Bronchial epithelial cell (primary cell): Measurements from ENCODE around the gene CSGALNACT2. TPM values are rescaled to one million over a fixed set of nuclear protein-coding genes. Genes with fewer than 3 reads are reported as not detected.

Source experiments
- DNase-seq: peaks from one replicate; pipeline ENCODE4 v3.0.0-alpha.2; 2010; ENCODE audit warnings: low read depth
- FAIRE-seq: peaks from 2 replicates; lab custom pipeline; 2011; peaks lifted over from hg19 to GRCh38; lab: Jason Lieb, UNC
- H3K27me3 ChIP-seq: 2 replicates; pipeline ENCODE4 v1.5.1; 2011; ENCODE audit warnings: low read length; ENCODE audit not compliant: control insufficient read depth, insufficient read depth
- H3K36me3 ChIP-seq: 2 replicates; pipeline ENCODE4 v1.5.1; 2011; ENCODE audit warnings: low read length; ENCODE audit not compliant: control insufficient read depth, insufficient read depth
- H3K4me3 ChIP-seq: 2 replicates; pipeline ENCODE4 v1.5.1; 2011; ENCODE audit warnings: mild to moderate bottlenecking, low read depth, low read length, control low read depth
- total RNA-seq: library from RNA; depleted of rRNA; stranded (reverse); fragments of >200 nt; gene quantifications from 2 replicates; pipeline ENCODE4 v1.2.1, GENCODE V29; 2014
- TF ChIP-seq, protein P1 (sequence below): IDR thresholded peaks from 2 replicates; pipeline ENCODE4 v1.5.1; 2011; ENCODE audit warnings: mild to moderate bottlenecking, moderate library complexity, low read length, control low read depth, inconsistent platforms; ENCODE audit not compliant: insufficient read depth, severe bottlenecking

CSGALNACT2 gene
- total RNA-seq, 1 donor from 2014 or later, result 17.4 TPM

DNA sequence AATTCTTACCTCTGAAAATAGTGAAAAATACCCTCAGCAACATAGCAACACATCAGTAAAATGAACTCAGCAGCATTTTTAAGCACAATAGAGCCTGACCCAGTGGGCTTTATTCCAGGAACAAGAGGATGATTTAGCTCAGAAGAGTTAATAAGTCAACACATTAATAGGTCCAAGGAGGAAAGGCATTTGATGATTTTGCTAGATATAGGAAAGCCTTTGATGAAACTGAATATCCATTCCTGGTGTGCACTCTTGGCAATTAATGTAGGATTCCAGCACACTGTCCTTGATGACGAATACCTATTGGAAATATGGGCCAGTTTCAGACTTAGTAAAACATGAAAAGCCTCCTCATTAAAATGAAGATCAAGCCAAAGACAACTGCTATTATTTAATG is 86.1 kb downstream of the CSGALNACT2 start:
- DNase-seq (no peak), FAIRE-seq (no peak)
- Histone ChIP-seq H3K4me3 (no peak overlapping the region), H3K36me3 (no peaks in the 10 kb centered on the region), H3K27me3 (peaks cover 15% of the 10 kb centered on the region)
- TF ChIP-seq, protein P1, sequence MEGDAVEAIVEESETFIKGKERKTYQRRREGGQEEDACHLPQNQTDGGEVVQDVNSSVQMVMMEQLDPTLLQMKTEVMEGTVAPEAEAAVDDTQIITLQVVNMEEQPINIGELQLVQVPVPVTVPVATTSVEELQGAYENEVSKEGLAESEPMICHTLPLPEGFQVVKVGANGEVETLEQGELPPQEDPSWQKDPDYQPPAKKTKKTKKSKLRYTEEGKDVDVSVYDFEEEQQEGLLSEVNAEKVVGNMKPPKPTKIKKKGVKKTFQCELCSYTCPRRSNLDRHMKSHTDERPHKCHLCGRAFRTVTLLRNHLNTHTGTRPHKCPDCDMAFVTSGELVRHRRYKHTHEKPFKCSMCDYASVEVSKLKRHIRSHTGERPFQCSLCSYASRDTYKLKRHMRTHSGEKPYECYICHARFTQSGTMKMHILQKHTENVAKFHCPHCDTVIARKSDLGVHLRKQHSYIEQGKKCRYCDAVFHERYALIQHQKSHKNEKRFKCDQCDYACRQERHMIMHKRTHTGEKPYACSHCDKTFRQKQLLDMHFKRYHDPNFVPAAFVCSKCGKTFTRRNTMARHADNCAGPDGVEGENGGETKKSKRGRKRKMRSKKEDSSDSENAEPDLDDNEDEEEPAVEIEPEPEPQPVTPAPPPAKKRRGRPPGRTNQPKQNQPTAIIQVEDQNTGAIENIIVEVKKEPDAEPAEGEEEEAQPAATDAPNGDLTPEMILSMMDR, result no peak

DNA sequence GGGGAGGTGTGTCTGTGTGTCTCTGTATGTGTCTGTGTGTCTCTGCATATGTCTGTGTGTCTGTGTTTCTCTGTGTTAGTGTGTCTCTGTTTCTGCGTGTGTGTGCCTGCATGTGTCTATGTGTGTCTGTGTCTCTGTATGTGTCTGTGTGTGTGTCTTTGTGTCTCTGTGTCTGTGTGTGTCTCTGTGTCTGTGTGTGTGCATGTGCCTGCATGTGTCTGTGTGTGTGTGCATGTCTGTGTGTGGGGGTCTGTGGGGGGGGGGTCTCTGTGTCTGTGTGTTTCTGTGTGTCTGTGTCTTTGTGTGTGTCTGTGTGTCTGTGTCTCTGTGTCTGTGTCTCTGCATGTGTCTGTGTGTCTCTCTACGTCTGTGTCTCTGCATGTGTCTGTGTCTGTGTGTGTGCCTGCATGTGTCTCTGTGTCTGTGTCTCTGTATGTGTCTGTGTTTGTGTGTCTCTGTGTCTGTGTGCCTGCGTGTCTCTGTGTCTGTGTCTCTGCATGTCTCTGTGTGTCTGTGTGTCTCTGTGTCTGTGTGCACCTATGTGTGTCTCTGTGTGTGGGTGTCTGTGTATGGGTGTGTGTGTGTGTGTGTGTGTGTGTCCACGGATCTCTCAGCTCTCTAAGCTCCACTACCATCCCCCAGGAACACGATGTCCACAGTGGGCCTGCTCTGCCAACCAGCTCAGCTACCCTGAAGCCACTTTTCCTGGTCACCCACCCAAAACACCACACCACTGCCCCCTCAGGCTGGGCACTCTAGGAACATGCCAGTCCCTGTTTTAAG is 87.0 kb downstream of the CSGALNACT2 start:
- DNase-seq (no peak), FAIRE-seq (peak; percentile 62)
- TF ChIP-seq, protein P1, result no peak
- Histone ChIP-seq H3K36me3 (no peaks in the 10 kb centered on the region), H3K4me3 (no peak overlapping the region), H3K27me3 (peaks cover 18% of the 10 kb centered on the region)

DNA sequence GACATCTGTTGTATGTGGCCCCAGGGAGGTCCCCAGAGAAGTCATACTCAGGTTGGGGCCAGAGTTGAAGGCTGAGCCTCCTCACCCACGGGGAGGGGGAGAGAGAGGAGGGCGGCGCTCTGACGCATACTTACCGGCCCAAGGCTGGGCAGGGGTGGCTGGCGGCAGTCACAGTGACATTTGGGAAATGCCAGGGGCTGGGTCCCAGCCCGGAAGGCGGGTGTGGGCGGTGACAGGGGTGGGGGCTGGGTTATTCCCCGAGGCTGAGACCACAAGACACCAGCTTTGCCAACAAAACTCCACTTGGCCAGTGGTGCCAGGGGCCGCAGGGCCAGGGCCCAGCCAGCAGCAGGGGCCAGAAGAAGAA is 87.5 kb downstream of the CSGALNACT2 start:
- FAIRE-seq (no peak), DNase-seq (no peak)
- TF ChIP-seq, protein P1, result no peak
- Histone ChIP-seq H3K36me3 (no peaks in the 10 kb centered on the region), H3K4me3 (no peak overlapping the region), H3K27me3 (peaks cover 23% of the 10 kb centered on the region)

DNA sequence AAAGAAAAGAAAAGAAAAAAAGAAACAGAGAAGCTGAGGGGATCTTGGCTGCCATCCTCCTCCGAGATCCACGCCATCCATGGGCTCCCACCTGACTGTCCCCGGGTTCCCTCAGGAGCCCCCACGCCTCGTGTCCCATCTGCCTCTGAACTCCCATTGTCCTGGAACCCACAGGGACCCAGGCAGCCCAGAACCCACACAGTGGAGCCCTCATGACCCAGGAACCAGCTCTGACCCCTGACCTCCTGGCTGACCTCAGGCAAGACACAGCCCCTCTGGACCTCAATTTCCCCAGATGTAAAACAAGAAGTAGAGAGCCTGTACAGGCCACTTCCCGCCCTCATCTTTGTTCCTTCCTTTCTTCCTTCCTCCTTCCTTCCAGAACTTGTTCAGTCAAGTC is 88.2 kb downstream of the CSGALNACT2 start:
- Histone ChIP-seq H3K27me3 (peaks cover 28% of the 10 kb centered on the region), H3K36me3 (no peaks in the 10 kb centered on the region), H3K4me3 (no peak overlapping the region)
- DNase-seq (no peak), FAIRE-seq (no peak)
- TF ChIP-seq, protein P1, result no peak

DNA sequence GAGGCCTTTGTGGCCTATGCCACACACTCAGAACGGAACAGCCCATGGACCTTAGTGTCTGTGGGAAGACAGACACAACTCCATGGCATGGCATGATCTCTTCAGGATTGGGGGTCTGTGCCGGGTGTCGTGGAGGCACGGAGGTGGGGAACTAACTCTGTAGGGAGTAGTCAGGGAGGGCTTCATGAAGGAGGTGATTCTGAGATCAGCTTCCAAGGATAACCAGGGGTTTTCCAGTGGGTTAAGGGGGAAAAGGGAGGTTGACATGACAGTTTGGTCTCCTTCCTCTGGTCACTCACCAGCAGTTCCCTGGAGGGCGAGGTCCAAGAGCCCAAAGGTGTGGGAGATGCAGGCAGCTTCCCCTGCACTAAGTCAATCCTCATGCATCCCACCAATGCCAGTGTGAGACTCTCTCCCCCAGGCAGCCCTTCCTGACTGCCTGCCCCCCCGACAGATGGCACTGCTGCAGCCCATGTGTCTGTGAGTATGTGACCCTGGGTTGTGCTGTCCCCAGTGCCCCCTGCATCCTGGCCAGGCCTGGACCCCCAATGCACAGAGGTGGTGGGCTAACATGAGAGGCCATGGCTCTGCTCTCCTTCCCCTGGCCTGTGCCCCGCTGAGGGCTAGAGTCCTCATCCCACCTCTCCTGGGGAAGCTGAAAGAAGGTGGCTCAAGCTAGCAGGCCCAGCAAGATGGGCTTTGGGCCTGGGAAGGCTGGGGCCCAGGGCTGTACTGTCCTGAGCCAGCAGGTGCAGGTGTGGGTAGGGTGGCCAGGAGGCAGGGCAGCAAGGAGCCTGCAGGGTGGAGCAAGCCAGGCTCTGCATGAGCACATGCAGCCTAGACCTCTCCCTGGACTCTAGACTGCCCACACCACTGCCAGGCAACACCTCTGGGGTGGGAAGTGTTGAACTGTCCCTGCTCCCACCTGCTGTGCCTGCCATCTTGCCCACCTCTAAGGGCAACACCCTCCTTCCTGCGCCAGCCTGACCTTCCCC is 88.9 kb downstream of the CSGALNACT2 start:
- TF ChIP-seq, protein P1, result no peak
- H3K27me3 ChIP-seq, result peaks cover 29% of the 10 kb centered on the region
- DNase-seq (no peak), FAIRE-seq (no peak)
- H3K36me3 ChIP-seq, result no peaks in the 10 kb centered on the region
- H3K4me3 ChIP-seq, result no peak overlapping the region
